GM19351 (cell line): ENCODE data around the gene ACOT7.
"Not testable (repeated sequence)": the region's sequence is repeated elsewhere in the genome, so short reads cannot be mapped to it uniquely, and the experiment has no call there.

Experiments used
- ATAC-seq: cut with Tn5 transposase; IDR thresholded peaks from one replicate; pipeline ENCODE4 v1.9.1; 2021; ENCODE audit warnings: mild to moderate bottlenecking, moderate library complexity; ENCODE audit not compliant: unreplicated experiment

The ACOT7 gene

DNA sequence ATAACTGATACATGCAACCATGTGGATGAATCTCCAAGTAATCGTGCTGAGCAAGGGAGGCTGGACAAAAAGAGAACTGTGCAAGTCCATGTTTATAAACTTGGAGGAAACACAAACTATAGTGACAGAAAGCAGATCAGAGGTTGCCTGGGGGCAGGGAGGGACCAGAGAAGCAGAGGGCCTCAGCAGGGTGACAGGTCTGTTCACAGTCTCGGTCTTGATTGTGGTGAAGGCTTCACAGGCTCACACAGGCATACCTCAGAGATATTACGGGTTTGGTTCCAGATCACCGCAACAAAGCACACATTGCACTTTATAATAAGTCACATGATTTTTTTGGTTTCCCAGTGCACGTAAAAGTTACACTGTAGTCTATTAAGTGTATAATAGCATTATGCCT, 28.5 kb downstream of the ACOT7 start:
- ATAC-seq, result no peak

DNA sequence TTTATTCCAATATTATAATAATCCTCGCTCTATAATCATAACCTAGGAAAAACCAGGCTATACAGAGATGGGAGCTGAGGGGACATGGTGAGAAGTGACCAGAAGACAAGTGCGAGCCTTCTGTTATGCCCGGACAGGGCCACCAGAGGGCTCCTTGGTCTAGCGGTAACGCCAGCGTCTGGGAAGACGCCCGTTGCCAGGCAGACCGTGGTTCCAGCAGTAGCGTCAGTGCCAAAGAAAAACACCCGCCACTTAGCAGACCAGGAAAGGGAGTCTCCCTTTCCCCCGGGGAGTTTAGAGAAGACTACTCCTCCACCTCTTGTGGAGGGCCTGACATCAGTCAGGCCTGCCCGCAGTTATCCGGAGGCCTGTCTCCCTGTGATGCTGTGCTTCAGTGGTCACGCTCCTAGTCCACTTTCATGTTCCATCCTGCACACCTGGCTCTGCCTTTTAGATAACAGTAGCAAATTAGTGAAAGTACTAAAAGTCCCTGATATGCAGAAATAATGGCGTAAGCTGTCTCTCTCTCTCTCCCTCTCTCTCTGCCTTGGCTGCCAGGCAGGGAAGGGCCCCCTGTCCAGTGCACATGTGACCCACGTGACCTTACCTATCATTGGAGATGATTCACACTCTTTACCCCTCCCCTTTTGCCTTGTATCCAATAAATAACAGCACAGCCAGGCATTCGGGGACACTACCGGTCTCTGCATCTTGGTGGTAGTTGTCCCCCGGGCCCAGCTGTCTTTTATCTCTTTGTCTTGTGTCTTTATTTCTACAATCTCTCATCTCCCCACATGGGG, 30.3 kb downstream of the ACOT7 start:
- not testable (repeated sequence) for ATAC-seq

GRCh38 chr1:6361124-6361775, 32.3 kb downstream of the ACOT7 start:
- no peak for ATAC-seq

DNA sequence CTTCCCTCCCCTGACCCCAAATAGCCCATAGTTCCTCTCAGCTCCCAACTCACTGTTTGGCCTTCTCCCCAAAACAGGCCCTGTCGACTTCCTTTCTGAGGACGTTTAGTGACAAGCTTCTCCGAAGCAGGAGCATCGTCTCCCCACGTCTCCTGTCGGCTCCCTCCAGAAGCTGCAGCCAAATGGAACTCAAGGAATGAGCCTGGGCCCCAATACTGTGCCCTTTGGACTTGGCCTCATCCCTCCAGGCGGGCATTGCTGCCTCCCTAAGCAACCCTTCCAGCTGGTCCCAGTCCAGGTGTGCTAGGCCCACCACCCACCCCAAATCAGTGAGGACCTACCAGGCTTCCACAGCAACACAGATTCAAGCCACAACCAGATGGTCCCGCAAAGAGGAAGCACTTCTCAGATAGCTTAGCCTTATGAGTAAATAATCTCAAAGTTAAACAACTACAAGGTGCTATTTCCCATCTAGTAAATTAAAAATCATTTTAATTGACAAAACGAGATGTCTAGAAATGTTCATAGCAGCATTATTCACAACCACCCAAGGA, 33.0 kb downstream of the ACOT7 start:
- no peak for ATAC-seq

DNA sequence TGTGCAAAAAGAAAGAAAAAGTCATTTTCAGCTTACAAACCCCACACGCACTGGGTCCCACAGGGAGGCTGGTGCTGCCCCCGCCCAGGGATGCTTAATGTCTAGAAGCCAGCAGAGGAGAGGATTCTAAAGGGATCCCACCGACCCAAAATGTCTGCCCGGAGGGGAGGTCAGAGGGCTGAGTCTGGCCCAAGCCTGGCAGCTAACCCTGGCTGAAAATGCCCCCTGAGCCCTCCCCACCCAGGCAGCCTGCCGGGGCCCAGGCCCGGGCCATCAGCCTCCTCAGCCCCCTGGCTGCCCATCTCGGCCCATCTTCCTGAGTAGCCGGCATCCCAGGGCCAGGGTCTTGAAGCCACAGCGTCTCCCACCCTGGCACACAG, 33.5 kb downstream of the ACOT7 start:
- peak; percentile 13 for ATAC-seq

DNA sequence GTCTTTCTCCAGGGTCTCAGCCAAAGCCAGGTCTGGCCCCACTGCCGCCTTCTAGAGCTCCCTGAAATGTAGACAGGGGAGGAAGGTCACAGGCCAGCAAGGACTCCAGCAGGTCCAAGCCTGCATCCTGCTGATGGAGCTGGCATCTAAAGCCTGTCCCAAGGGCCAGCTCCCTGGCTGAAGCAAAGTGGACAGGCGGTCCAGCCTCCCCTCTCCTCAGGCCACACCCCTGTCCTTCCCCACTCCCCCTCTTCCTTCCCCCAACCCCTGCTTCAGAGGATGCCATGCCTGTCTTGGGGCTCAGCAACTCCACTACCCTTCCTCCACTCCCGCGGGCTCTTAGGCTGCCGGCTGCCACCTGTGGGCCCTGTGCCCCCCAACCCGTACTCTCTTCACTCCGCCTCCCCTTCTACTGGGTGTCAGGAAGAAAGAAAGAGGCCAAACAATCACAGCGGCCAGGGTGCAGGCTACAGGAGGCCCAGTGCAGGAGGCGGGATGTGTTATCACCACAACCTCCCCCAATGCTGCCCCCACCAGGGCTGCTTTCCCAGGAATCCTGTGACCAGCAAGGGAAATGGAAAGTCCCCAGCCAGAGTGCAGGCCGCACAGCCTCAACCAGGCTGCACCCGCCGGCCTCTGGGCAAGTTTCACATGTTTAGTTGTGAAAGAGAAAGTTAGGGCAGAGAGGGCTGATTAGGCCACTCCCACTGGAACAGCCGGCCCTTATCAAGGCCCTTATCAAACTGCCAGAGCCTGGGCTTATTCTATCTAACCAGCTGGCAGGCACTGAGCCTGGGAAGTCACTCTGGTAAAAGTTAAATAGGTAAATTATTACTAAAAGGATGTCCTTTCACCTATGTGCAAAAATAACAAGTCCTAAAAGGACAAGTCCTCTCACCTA, 34.1 kb downstream of the ACOT7 start:
- ATAC-seq, result peak; percentile 95

DNA sequence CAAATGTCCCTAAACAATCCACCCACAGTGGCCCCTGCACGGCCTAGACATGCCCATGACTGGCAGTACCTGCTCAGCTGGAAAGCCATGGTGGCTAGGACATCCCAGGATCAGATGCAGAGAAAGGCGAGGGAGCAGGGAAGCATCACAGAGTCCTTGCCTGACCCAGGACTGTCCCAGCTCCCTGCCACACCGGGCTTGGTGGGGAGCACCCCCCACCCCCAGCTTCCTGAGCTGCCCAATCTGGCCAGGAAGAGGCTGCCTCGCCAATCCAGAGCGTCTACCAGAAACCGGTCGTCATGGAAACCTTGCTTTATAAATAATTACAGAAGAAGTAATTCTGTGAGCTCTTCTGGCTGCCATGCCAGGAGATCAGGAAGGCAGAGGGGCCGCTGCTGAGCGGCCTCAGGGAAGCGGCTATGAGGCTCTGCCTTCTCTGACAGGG, 34.8 kb downstream of the ACOT7 start:
- ATAC-seq, result no peak

DNA sequence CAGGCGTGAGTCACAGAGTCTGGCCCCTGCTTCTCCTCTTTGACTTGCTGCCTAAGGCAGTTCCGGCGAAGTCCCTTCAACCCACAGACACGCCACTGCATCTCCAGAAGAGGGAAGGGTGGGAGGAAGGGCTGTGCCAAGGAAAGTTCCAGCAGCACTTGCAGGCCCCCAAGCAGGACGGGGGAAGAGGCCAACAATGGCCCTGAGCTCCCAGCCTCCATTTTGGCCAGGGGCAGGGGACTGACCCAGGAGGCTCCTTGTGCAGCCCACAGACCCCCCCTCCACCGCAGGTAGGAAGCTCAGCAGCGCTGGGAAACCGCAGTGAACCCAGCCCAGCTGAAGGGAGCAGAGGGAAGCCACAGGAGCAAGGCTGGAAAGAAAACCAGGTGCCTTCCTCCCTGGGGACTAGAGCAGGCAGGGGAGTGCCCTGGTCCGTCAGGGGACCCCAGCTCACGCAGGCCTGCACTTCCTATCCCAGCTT, 35.4 kb downstream of the ACOT7 start:
- ATAC-seq, result no peak

DNA sequence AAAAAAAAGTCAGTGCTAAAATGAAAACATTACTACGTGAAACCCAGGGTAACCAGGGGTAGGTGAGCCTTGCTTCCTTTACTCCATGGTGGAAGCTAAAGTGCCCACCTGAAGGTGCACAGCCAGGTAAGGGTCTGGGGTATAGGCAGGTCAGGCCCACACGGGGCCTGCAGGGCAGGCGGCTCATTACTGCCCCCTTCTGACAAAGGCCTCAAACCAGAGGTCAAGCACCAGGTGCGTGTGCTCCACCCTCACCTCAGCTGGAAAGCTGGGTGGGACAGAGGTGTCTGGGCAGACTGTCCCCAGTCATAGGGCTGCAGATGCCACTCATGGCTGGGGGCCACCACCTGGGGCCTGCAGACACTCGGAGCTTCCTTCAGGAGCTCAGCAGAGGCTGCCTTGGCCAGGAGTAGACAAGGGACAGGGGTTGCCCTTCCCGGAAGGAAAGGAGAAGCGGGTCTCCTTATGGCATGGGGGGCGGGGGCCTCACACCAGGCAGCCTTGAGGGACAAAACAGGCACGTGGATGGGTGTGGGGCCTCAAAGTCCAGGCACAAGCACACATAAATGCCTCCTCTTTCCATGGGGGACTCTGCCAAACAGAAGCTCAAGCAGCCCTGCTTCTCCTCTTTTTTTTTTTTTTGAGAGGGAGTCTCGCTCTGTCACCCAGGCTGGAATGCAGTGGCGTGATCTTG, 36.2 kb downstream of the ACOT7 start:
- ATAC-seq, result no peak

- no peak for ATAC-seq
Measured at GRCh38 chr1:6355621-6356020, 37.9 kb downstream of the ACOT7 start.

GRCh38 chr1:6354659-6355317, 38.8 kb downstream of the ACOT7 start:
- no peak for ATAC-seq

DNA sequence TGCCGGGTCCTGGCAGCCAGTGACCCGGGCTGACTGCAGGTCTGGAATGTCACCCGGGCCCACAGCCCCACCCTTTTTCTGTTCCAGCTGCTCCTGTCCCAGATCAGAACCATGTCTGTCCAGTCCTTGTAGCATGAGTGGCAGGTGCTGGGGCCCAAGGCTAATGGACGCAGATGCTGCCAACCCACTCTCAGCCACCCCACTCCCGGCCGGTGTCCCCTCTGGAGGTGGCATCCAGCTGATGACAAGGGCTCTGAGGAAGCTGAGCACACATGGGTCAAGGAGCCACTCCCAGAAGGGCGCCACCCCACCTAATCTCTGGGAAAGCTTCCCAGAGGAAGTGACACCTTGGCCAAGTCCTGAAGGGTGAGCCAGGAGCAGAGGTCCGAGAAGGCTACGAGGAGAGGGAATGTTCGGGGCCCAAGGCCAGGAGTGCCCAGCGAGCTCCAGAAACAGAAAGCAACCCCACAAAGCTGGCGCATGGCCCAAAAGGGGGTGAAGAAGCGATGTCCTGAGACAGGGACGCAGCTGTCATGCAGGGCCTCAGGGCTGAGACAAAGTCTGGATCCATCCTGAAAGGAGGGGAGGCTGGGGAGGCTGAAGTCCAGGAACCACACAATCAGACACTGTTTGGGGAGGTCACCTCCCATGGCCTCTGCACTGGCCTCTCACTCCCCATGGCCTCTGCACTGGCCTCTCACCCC, 39.5 kb downstream of the ACOT7 start:
- ATAC-seq, result no peak

- ATAC-seq, result no peak
Measured at GRCh38 chr1:6353619-6353954, 40.0 kb downstream of the ACOT7 start.

DNA sequence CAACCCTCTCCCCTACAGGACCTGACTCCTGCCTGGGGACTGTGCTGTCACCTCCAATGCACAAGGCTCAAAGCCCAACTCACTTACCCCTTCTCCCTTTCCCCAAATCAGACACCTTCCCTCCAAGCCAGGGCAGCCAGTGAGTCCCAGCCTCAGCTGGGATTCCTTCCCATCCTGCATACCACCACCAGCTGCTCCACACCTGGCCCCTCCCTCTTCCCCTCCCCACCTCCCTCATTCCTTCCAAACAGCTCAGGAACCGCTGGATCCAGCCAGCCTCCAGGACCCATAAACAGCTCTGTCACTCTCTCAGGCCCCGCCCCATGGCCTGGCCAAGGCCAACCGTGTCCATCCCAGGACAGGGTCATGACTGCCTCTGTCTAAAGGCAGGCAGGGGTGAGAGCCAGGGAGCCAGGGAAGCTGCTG, 41.4 kb downstream of the ACOT7 start:
- no peak for ATAC-seq

DNA sequence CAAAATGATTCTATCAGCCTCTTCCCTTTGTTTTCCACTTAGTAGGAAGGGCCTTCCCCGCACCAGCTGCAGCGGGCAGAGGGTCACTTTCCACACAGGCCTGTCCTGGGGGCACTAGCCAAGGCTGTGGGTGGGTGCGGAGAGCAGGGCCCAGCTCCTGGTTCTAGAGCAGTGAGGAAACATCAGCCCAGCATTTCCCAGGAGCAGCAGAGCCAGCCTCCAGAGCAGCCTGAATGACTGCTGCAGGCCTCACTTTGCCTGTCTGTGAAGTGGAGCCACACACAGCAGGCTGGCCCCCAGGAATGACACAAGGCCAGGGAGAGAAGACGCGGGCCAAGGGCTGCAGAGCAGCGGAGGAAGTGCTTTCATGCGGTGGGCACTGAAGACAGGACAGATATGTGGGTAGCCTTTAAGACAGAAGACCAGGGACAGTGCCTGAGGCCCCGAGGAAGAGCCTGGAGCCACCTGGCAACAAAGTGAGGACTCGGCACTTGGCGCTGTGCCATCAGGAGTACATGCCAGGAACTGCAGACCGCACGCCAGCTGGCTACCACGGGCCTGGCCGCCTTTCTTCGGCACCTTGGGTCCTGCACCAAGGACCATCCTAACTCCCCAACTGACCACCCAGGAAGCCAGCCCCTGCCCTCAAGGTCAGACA, 42.0 kb downstream of the ACOT7 start:
- no peak for ATAC-seq

DNA sequence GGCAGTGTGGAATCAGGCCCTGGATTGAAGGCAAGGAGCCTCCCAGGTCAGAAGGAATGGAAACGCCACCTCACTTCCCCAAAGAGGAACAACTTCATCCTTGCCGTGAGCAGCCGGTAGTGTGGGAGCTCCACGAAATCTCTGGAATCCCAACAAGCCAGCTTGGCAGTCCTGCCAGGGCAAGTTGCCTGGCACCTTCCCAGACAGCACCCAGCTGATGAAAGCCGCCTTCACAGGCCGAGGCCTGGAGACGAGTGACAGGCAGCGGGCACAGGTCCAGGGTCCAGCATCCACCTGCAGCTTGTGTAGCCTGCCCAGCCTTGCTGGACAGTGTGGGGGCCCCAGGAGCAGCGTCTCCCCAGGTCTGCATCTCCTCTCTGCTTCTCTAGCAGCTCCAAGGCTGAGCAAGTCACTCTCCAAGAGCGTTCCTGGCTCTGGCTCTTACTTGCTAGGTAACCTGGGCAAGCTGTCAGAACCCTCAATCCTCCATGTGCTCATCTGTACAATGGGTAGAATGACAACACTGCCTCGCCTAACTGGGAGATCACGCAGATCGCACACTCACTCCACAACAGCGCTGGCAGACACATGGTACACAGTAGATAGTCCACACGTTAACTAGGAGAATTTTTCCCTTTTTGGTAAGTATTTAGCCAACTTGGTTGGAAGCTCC, 43.0 kb downstream of the ACOT7 start:
- ATAC-seq, result no peak

GRCh38 chr1:6349254-6349943, 44.2 kb downstream of the ACOT7 start:
- ATAC-seq, result no peak
